ENCODE results near the gene MIGA1. TPM values are rescaled to one million over a fixed set of nuclear protein-coding genes. Genes with fewer than 3 reads are reported as not detected.

Gene MIGA1
- total RNA-seq, 1 donor from 2014 or later, result 16.5 TPM

DNA sequence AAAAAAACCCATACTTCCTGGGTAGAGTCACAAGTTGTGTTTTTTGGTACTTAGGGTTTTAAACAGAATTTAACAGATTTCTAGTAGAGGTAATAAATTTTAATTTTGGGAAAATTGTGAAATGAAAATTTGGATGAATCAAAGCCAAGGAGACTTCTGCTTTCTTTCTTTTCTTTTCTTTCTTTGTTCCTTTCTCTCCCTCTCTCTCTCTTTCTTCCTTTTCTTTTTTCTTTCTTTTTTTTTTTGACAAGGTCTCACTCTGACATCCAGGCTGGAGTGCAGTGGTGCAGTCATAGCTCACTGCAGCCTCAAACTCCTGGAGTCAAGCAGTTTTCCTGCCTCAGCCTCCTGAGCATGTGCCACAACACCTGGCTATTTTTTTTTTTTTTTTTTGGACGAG lies 62.1 kb downstream of the MIGA1 start:
- ATAC-seq (no peak), DNase-seq (no peak)
- H3K36me3 ChIP-seq, result peaks cover 26% of the 10 kb centered on the region
- no peak overlapping the region for H3K27ac ChIP-seq
- no peaks in the 10 kb centered on the region for H3K9me3 ChIP-seq
- no peak overlapping the region for H3K4me3 ChIP-seq
- intact Hi-C loops (cut with DNase I), result no loop called here
- peaks cover 8% of the 10 kb centered on the region for H3K4me1 ChIP-seq
- TF ChIP-seq, protein P1, sequence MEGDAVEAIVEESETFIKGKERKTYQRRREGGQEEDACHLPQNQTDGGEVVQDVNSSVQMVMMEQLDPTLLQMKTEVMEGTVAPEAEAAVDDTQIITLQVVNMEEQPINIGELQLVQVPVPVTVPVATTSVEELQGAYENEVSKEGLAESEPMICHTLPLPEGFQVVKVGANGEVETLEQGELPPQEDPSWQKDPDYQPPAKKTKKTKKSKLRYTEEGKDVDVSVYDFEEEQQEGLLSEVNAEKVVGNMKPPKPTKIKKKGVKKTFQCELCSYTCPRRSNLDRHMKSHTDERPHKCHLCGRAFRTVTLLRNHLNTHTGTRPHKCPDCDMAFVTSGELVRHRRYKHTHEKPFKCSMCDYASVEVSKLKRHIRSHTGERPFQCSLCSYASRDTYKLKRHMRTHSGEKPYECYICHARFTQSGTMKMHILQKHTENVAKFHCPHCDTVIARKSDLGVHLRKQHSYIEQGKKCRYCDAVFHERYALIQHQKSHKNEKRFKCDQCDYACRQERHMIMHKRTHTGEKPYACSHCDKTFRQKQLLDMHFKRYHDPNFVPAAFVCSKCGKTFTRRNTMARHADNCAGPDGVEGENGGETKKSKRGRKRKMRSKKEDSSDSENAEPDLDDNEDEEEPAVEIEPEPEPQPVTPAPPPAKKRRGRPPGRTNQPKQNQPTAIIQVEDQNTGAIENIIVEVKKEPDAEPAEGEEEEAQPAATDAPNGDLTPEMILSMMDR (IDR thresholded peaks at IDR 0.05), result no peak
- no peaks in the 10 kb centered on the region for H3K27me3 ChIP-seq (ENCODE audit: low read depth)

DNA sequence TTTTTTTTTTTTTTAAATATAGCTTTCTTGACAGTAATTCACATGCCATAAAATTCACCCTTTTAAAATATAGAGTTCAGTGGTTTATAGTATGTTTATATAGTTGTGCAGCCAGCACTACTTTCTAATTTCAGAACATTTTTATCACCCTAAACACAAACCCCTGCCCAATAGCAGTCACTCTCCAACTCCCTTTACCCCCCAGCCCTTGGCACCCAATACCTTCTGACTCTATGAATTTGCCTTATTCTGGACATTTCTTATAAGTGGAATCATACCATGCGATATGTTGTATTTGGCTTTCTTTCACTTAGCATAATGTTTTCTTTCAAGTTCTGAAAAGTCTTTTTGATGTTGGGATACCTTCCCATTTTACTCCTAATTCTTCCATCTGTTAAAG lies 66.5 kb downstream of the MIGA1 start:
- Histone ChIP-seq H3K36me3 (peaks cover 19% of the 10 kb centered on the region), H3K27me3 (ENCODE audit: low read depth) (no peaks in the 10 kb centered on the region), H3K27ac (no peak overlapping the region), H3K4me3 (no peak overlapping the region), H3K9me3 (no peaks in the 10 kb centered on the region), H3K4me1 (no peaks in the 10 kb centered on the region)
- no peak for DNase-seq
- ATAC-seq, result no peak
- intact Hi-C loops (cut with DNase I), result no loop called here
- TF ChIP-seq, protein P1 (IDR thresholded peaks at IDR 0.05), result no peak

DNA sequence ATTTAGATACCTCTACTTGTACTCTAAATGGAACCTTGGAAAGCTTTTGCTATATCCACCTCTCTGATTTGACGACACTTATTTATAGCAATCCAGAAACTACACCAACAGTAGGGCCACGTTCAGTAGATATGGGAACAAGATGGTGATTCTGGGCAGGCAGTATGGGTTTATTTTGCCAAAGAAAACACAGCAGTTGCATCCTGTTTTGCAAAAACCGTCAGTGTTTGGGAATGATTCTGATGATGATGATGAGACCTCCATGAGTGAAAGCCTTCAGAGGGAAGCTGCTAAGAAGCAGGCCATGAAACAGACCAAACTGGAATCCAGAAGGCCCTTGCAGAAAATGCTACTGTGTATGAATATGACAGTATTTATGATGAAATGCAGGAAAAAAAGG lies 67.5 kb downstream of the MIGA1 start:
- no peak overlapping the region for H3K27ac ChIP-seq
- no peak for ATAC-seq

DNA sequence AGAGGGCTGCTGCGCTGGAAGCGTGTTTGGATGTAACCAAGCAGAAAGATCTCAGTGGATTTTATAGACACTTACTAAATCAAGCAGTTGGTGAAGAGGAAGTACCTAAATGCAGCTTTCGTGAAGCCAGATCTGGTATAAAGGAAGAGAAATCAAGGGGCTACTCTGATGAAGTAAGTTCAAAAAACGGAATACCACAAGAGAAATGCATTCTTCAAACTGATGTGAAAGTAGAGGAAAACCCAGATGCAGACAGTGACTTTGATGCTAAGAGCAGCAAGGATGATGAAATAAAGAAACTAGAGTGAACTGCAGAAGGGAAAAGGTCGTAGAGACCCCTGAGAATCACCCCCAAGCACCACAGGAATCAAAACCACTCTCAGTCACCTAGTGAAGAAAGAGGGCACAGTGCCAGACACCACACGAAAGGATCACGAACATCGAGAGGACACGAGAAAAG lies 68.2 kb downstream of the MIGA1 start:
- H3K9me3 ChIP-seq, result no peaks in the 10 kb centered on the region
- no peak for DNase-seq
- no peaks in the 10 kb centered on the region for H3K27me3 ChIP-seq (ENCODE audit: low read depth)
- ATAC-seq, result no peak
- TF ChIP-seq, protein P1 (IDR thresholded peaks at IDR 0.05), result no peak
- H3K36me3 ChIP-seq, result peaks cover 19% of the 10 kb centered on the region
- intact Hi-C loops (cut with DNase I), result no loop called here
- no peaks in the 10 kb centered on the region for H3K4me1 ChIP-seq
- H3K27ac ChIP-seq, result no peak overlapping the region
- no peak overlapping the region for H3K4me3 ChIP-seq

More for the DNA sequence above, 67.5 kb downstream of the MIGA1 start:
- TF ChIP-seq, protein P1 (IDR thresholded peaks at IDR 0.05), result no peak
- Histone ChIP-seq H3K27me3 (ENCODE audit: low read depth) (no peaks in the 10 kb centered on the region), H3K4me3 (no peak overlapping the region), H3K4me1 (no peaks in the 10 kb centered on the region), H3K36me3 (peaks cover 19% of the 10 kb centered on the region), H3K9me3 (no peaks in the 10 kb centered on the region)
- intact Hi-C loops (cut with DNase I), result no loop called here
- DNase-seq, result no peak

DNA sequence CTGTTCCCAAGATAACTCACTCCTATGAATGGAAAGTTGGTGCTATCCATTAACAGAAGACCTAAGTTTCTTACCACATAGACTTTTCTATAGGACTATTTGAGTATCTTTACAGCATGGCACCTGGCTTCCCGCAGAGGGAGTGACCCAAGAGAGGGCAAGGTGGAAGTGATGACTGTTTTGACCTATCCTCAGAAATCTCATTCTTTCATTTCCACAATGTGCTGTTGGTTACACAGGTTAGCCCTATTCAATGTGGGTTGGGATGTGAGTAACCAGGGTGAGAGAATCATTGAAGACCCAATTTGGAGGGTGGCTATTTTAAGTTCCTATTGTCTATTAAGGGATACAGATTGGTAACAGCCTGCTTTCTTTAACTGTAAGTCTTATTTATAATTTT lies 70.6 kb downstream of the MIGA1 start:
- ATAC-seq, result no peak
- TF ChIP-seq, protein P1 (IDR thresholded peaks at IDR 0.05), result no peak

DNA sequence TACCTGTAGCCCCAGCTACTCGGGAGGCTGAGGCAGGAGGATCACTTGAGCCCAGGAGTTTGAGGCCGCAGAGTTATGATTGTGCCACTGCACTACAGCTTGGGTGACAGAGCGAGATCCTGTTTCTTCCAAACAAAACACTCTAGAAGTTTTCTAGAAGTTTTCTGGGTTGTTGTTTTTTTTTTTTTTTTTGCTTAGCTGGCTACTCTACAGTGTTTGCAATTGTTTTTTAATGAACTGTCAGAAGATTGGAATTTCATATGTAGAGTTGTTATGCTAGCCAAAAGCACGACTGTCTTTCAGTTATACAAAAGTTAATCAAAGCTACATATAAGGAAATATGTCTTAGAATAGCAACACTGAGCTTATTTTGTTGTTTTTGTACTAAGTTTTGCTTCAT lies 78.1 kb downstream of the MIGA1 start:
- intact Hi-C loops (cut with DNase I), result no loop called here
- H3K27me3 ChIP-seq (ENCODE audit: low read depth), result no peaks in the 10 kb centered on the region
- no peak for ATAC-seq
- H3K36me3 ChIP-seq, result peaks cover 17% of the 10 kb centered on the region
- DNase-seq, result no peak
- H3K4me3 ChIP-seq, result no peak overlapping the region
- H3K27ac ChIP-seq, result no peak overlapping the region
- H3K4me1 ChIP-seq, result no peaks in the 10 kb centered on the region
- peaks cover 3% of the 10 kb centered on the region for H3K9me3 ChIP-seq
- TF ChIP-seq, protein P1 (IDR thresholded peaks at IDR 0.05), result no peak

More for the DNA sequence above, 70.6 kb downstream of the MIGA1 start:
- Histone ChIP-seq H3K27me3 (ENCODE audit: low read depth) (no peaks in the 10 kb centered on the region), H3K9me3 (peaks cover 3% of the 10 kb centered on the region), H3K4me3 (no peak overlapping the region), H3K27ac (no peak overlapping the region), H3K36me3 (no peaks in the 10 kb centered on the region), H3K4me1 (no peaks in the 10 kb centered on the region)
- DNase-seq, result no peak
- intact Hi-C loops (cut with DNase I), result no loop called here

All from lower lobe of right lung (tissue), 2 donors.